HG03103 (cell line): ENCODE data around the gene ZNF764.
"Not testable (repeated sequence)": the region's sequence is repeated elsewhere in the genome, so short reads cannot be mapped to it uniquely, and the experiment has no call there.

Source experiments
- ATAC-seq: cut with Tn5 transposase; IDR thresholded peaks from one replicate; pipeline ENCODE4 v1.9.1; 2021; ENCODE audit warnings: low read depth; ENCODE audit not compliant: unreplicated experiment

Gene ZNF764

GRCh38 chr16:30551781-30552180 is 6.4 kb downstream of the ZNF764 start:
- no peak for ATAC-seq

- no peak for ATAC-seq
Observed at GRCh38 chr16:30548416-30549253, 9.5 kb downstream of the ZNF764 start.

- ATAC-seq: no peak
Observed at GRCh38 chr16:30546115-30546514, 12.1 kb downstream of the ZNF764 start.

- ATAC-seq: no peak
Observed at GRCh38 chr16:30543067-30543466, 15.1 kb downstream of the ZNF764 start.

- no peak for ATAC-seq
Observed at GRCh38 chr16:30541502-30542329, 16.5 kb downstream of the ZNF764 start.

- not testable (repeated sequence) for ATAC-seq
Observed at GRCh38 chr16:30540916-30541464, 17.2 kb downstream of the ZNF764 start.

GRCh38 chr16:30539986-30540526 is 18.1 kb downstream of the ZNF764 start:
- not testable (repeated sequence) for ATAC-seq

GRCh38 chr16:30539000-30539964 is 18.9 kb downstream of the ZNF764 start:
- ATAC-seq: no peak

- not testable (repeated sequence) for ATAC-seq
Observed at GRCh38 chr16:30536391-30537024, 21.7 kb downstream of the ZNF764 start.

- no peak for ATAC-seq
Observed at GRCh38 chr16:30535777-30536190, 22.4 kb downstream of the ZNF764 start.

- no peak for ATAC-seq
Observed at GRCh38 chr16:30535106-30535776, 22.9 kb downstream of the ZNF764 start.

GRCh38 chr16:30534368-30535105 is 23.6 kb downstream of the ZNF764 start, which contains the start of gene ZNF747:
ZNF747 (minus strand) TSS chr16:30534858; CDS start chr16:30534679, 179 bp downstream.
- ATAC-seq: no peak

- ATAC-seq: no peak
Observed at GRCh38 chr16:30533748-30534367, 24.3 kb downstream of the ZNF764 start.

- ATAC-seq: no peak
Observed at GRCh38 chr16:30533146-30533522, 25.0 kb downstream of the ZNF764 start.

GRCh38 chr16:30532285-30533145 is 25.7 kb downstream of the ZNF764 start:
- no peak for ATAC-seq

- ATAC-seq: no peak
Observed at GRCh38 chr16:30530163-30531037, 27.8 kb downstream of the ZNF764 start.
